Fibroblast of lung (primary cell): Measurements from ENCODE around the gene KIF16B.

ENCODE experiments used
- EZH2 ChIP-seq: IDR thresholded peaks from 2 replicates; pipeline ENCODE4 v1.5.1; 2012; ENCODE audit warnings: low read length, control low read depth, mild to moderate bottlenecking; ENCODE audit errors: missing control alignments
- TF ChIP-seq, protein P1 (sequence below), 2 donors: IDR thresholded peaks in 1 of 2; conservative IDR thresholded peaks in 1 of 2; 1 replicate in 1 of 2; 2 replicates in 1 of 2; pipeline ENCODE4 v1.5.1; 2011 to 2012; ENCODE audit warnings: low read length in 2 of 2, control low read depth in 1 of 2, inconsistent platforms in 1 of 2, low read depth in 1 of 2, mild to moderate bottlenecking in 1 of 2

- TF ChIP-seq, protein P1, sequence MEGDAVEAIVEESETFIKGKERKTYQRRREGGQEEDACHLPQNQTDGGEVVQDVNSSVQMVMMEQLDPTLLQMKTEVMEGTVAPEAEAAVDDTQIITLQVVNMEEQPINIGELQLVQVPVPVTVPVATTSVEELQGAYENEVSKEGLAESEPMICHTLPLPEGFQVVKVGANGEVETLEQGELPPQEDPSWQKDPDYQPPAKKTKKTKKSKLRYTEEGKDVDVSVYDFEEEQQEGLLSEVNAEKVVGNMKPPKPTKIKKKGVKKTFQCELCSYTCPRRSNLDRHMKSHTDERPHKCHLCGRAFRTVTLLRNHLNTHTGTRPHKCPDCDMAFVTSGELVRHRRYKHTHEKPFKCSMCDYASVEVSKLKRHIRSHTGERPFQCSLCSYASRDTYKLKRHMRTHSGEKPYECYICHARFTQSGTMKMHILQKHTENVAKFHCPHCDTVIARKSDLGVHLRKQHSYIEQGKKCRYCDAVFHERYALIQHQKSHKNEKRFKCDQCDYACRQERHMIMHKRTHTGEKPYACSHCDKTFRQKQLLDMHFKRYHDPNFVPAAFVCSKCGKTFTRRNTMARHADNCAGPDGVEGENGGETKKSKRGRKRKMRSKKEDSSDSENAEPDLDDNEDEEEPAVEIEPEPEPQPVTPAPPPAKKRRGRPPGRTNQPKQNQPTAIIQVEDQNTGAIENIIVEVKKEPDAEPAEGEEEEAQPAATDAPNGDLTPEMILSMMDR (conservative IDR thresholded peaks at IDR 0.05 in 1 of 2, IDR thresholded peaks at IDR 0.05 in 1 of 2; ENCODE audit: low read depth in 1 of 2, low read length in 2 of 2) = no peak
- TF ChIP-seq EZH2 = no peak
Measured at GRCh38 chr20:16611817-16612216, 38.6 kb upstream of the KIF16B start.
